ENCODE measurements around the gene SLC16A7. TPM values are rescaled to one million over a fixed set of nuclear protein-coding genes. Genes with fewer than 3 reads are reported as not detected.

The SLC16A7 gene
- total and polyA plus RNA-seq, 2 of the 8 experiments (the other 6 are each of a cell fraction or from before 2014, with no cell fraction given), result 0.74 to 4.3 TPM

- Histone ChIP-seq H3K4ac (replicated peaks; ENCODE audit: insufficient read length, low read depth, low read length) (no peak overlapping the region), H3K79me2 (ENCODE audit: control insufficient read depth in 1 of 2, insufficient read depth in 2 of 2, low read length in 2 of 2) (no peaks in the 10 kb centered on the region), H3K36me3 (ENCODE audit: control insufficient read depth in 2 of 4, insufficient read depth in 4 of 4, low read length in 3 of 4) (no peaks in the 10 kb centered on the region), H3K27me3 (replicated peaks in 1 of 4; ENCODE audit: control insufficient read depth in 3 of 4, extremely low read depth in 1 of 4, insufficient read depth in 3 of 4, low read length in 3 of 4) (no peaks in the 10 kb centered on the region), H3K23ac (ENCODE audit: insufficient read length) (no peak overlapping the region), H4K5ac (ENCODE audit: insufficient read length, low read depth, low read length) (no peak overlapping the region), H3K4me3 (ENCODE audit: extremely low read depth in 1 of 4, insufficient read depth in 2 of 4, low read depth in 3 of 4, low read length in 4 of 4) (no peak overlapping the region), H3K4me2 (ENCODE audit: insufficient read depth in 1 of 2, low read depth in 2 of 2, low read length in 2 of 2) (no peak overlapping the region), H2BK20ac (ENCODE audit: low read length) (no peak overlapping the region), H3K23me2 (ENCODE audit: low read depth, low read length) (no peaks in the 10 kb centered on the region), H3K14ac (ENCODE audit: insufficient read length) (no peak overlapping the region), H2BK15ac (ENCODE audit: low read length) (no peak overlapping the region), H4K8ac (ENCODE audit: extremely low read depth, insufficient read depth, low read length) (no peak overlapping the region), H2AFZ (ENCODE audit: low read length) (no peak overlapping the region), H3K27ac (ENCODE audit: low read depth, low read length) (no peak overlapping the region), H3K56ac (replicated peaks; ENCODE audit: insufficient read length, low read depth, low read length) (no peak overlapping the region), H3K18ac (ENCODE audit: extremely low read depth, low read length) (no peak overlapping the region), H2BK5ac (ENCODE audit: low read depth, low read length) (no peak overlapping the region), H4K20me1 (replicated peaks in 1 of 2; ENCODE audit: control insufficient read depth in 1 of 2, insufficient read depth in 2 of 2, low read length in 2 of 2) (no peaks in the 10 kb centered on the region), H2AK5ac (ENCODE audit: low read depth, low read length) (no peak overlapping the region), H2BK120ac (replicated peaks; ENCODE audit: low read depth, low read length) (no peak overlapping the region), H4K91ac (replicated peaks; ENCODE audit: insufficient read length, low read length) (no peak overlapping the region), H2BK12ac (ENCODE audit: low read depth, low read length) (no peak overlapping the region), H3K4me1 (replicated peaks in 1 of 4; ENCODE audit: control insufficient read depth in 3 of 4, insufficient read depth in 4 of 4, low read length in 3 of 4) (no peaks in the 10 kb centered on the region), H3K79me1 (ENCODE audit: low read depth, low read length) (no peaks in the 10 kb centered on the region), H3K9ac (replicated peaks in 1 of 4; ENCODE audit: extremely low read depth in 1 of 4, low read depth in 3 of 4, low read length in 3 of 4) (no peak overlapping the region), H3K9me3 (ENCODE audit: insufficient read depth in 2 of 2, low read depth in 1 of 2, low read length in 1 of 2) (no peaks in the 10 kb centered on the region)
- FAIRE-seq (no peak), DNase-seq (ENCODE audit: low read depth in 1 of 2, low spot score in 2 of 2) (no peak)
- ChIA-PET POLR2A (ENCODE audit: partially characterized antibody) (no interaction called here), CTCF (ENCODE audit: partially characterized antibody) (no interaction called here)
- TF ChIP-seq BACH1 (IDR thresholded peaks at IDR 0.05; ENCODE audit: low read length), result no peak
- no peak for TF ChIP-seq ATF2 (IDR thresholded peaks at IDR 0.05; ENCODE audit: low read length)
- TF ChIP-seq GABPA (IDR thresholded peaks at IDR 0.05; ENCODE audit: borderline replicate concordance, insufficient read depth, low read length), result no peak
- no peak for TF ChIP-seq HDAC2 (IDR thresholded peaks at IDR 0.05; ENCODE audit: borderline replicate concordance in 1 of 2, low read depth in 2 of 2, low read length in 2 of 2)
- TF ChIP-seq RXRA (IDR thresholded peaks at IDR 0.05; ENCODE audit: insufficient read depth, low read depth, low read length), result no peak
- TF ChIP-seq SRF (IDR thresholded peaks at IDR 0.05; ENCODE audit: low read depth, low read length), result no peak
Observed at GRCh38 chr12:59763835-59764234, 168.0 kb downstream of the SLC16A7 start.

Measured in H1 (cell line).